Neural cell (in vitro differentiated cells): ENCODE results near the gene CDH4. TPM values are rescaled to one million over a fixed set of nuclear protein-coding genes. Genes with fewer than 3 reads are reported as not detected.

Experiments
- H2AFZ ChIP-seq: fragments of 200-600, 300-800 bp; sonication (generic), shearing (Covaris generic); 2 replicates; pipeline ENCODE4 v1.6.0; 2014; ENCODE audit warnings: low read depth, mild to moderate bottlenecking, antibody characterized with exemption, low read length, moderate library complexity
- H3F3A ChIP-seq: fragments of 200-600 bp; shearing (Covaris generic); 2 replicates; pipeline ENCODE4 v1.6.1; 2016; ENCODE audit warnings: mild to moderate bottlenecking, moderate library complexity, mixed read lengths, antibody characterized with exemption, low read length; ENCODE audit not compliant: insufficient read depth, poor library complexity, severe bottlenecking
- H3K27ac ChIP-seq: fragments of 200-600, 300-800 bp; sonication (generic), shearing (Covaris generic); 2 replicates; pipeline ENCODE4 v1.5.1; 2014; ENCODE audit warnings: mild to moderate bottlenecking, low read length, moderate library complexity
- H3K27me3 ChIP-seq: fragments of 300-800, 200-600 bp; sonication (generic), shearing (Covaris generic); 2 replicates; pipeline ENCODE4 v1.6.0; 2014; ENCODE audit warnings: mild to moderate bottlenecking, low read depth, low read length, moderate library complexity; ENCODE audit not compliant: insufficient read depth
- H3K36me3 ChIP-seq: fragments of 300-800, 200-600 bp; sonication (generic), shearing (Covaris generic); 2 replicates; pipeline ENCODE4 v1.5.1; 2014; ENCODE audit warnings: mild to moderate bottlenecking, antibody characterized with exemption, low read length, moderate library complexity; ENCODE audit not compliant: insufficient read depth
- H3K4me2 ChIP-seq: fragments of 300-800, 200-600 bp; sonication (generic), shearing (Covaris generic); 2 replicates; pipeline ENCODE4 v1.6.0; 2014; ENCODE audit warnings: mild to moderate bottlenecking, low read length
- H3K4me3 ChIP-seq: fragments of 300-800, 200-600 bp; sonication (generic), shearing (Covaris generic); 2 replicates; pipeline ENCODE4 v1.5.1; 2014; ENCODE audit warnings: mild to moderate bottlenecking, low read length, moderate library complexity
- H3K79me2 ChIP-seq: fragments of 200-600 bp; shearing (Covaris generic); replicated peaks from 2 replicates; pipeline ENCODE4 v1.6.0; 2014; ENCODE audit warnings: mild to moderate bottlenecking, low read length, moderate library complexity; ENCODE audit not compliant: insufficient read depth
- H3K9ac ChIP-seq: fragments of 300-800, 200-600 bp; sonication (generic), shearing (Covaris generic); 2 replicates; pipeline ENCODE4 v1.6.1; 2016; ENCODE audit warnings: mild to moderate bottlenecking, low read length, mixed read lengths
- H3K9me2 ChIP-seq: fragments of 200-600 bp; shearing (Covaris generic); 2 replicates; pipeline ENCODE4 v1.6.1; 2016; ENCODE audit warnings: mild to moderate bottlenecking, low read length, mixed read lengths; ENCODE audit not compliant: insufficient read depth
- H3K9me3 ChIP-seq: fragments of 200-600, 300-800 bp; sonication (generic), shearing (Covaris generic); 2 replicates; pipeline ENCODE4 v1.6.1; 2016; ENCODE audit warnings: mild to moderate bottlenecking, mixed run types, low read length, moderate library complexity, mixed read lengths
- H4K20me1 ChIP-seq: fragments of 200-600 bp; shearing (Covaris generic); 2 replicates; pipeline ENCODE4 v1.6.1; 2016; ENCODE audit warnings: mild to moderate bottlenecking, mixed run types; ENCODE audit not compliant: insufficient read depth
- CTCF ChIP-seq: fragments of 450-650 bp; IDR thresholded peaks from 2 replicates; pipeline ENCODE4 v1.5.1; 2014; ENCODE audit warnings: antibody characterized with exemption, mild to moderate bottlenecking, moderate library complexity; ENCODE audit not compliant: poor library complexity, severe bottlenecking
- EP300 ChIP-seq: fragments of 450-650 bp; conservative IDR thresholded peaks from 2 replicates; pipeline ENCODE4 v1.6.1; 2014; ENCODE audit warnings: antibody characterized with exemption, mild to moderate bottlenecking, moderate library complexity; ENCODE audit not compliant: poor library complexity, severe bottlenecking
- EZH2 ChIP-seq: fragments of 200-600, 300-800 bp; shearing (Covaris generic), sonication (generic); IDR thresholded peaks from 2 replicates; pipeline ENCODE4 v1.6.1; 2014; ENCODE audit warnings: antibody characterized with exemption, low read length, borderline replicate concordance, mild to moderate bottlenecking; ENCODE audit not compliant: insufficient read depth, poor library complexity, severe bottlenecking
- MXI1 ChIP-seq: fragments of 450-650 bp; conservative IDR thresholded peaks from 2 replicates; pipeline ENCODE4 v1.6.1; 2014; ENCODE audit warnings: antibody characterized with exemption, mild to moderate bottlenecking; ENCODE audit not compliant: poor library complexity, severe bottlenecking
- POLR2AphosphoS5 ChIP-seq: IDR thresholded peaks from 2 replicates; pipeline ENCODE4 v1.6.1; 2012
- RAD21 ChIP-seq: fragments of 450-650 bp; conservative IDR thresholded peaks from 2 replicates; pipeline ENCODE4 v1.6.1; 2014; ENCODE audit warnings: antibody characterized with exemption, mild to moderate bottlenecking, moderate library complexity
- REST ChIP-seq: IDR thresholded peaks from 2 replicates; pipeline ENCODE4 v1.6.1; 2012; ENCODE audit warnings: borderline replicate concordance
- SMC3 ChIP-seq: fragments of 450-650 bp; conservative IDR thresholded peaks from 2 replicates; pipeline ENCODE4 v1.6.1; 2014; ENCODE audit warnings: antibody characterized with exemption, mild to moderate bottlenecking, moderate library complexity; ENCODE audit not compliant: poor library complexity
- TAF1 ChIP-seq: IDR thresholded peaks from 2 replicates; pipeline ENCODE4 v1.6.1; 2012; ENCODE audit warnings: low read depth
- polyA plus RNA-seq: library from polyadenylated mRNA; depleted of rRNA; stranded (reverse); fragments of >200 nt; gene quantifications from 2 replicates; pipeline ENCODE4 v1.2.3, GENCODE V29; 2014

The CDH4 gene
- polyA plus RNA-seq, 1 donor from 2014 or later: 24.6 TPM

- Histone ChIP-seq H3K9me3 (no peaks in the 10 kb centered on the region), H3K9ac (no peak overlapping the region), H3K27ac (no peak overlapping the region), H3K9me2 (no peaks in the 10 kb centered on the region), H3F3A (no peaks in the 10 kb centered on the region), H3K4me3 (no peak overlapping the region), H3K36me3 (no peaks in the 10 kb centered on the region), H2AFZ (no peak overlapping the region), H3K79me2 (no peaks in the 10 kb centered on the region), H3K27me3 (no peaks in the 10 kb centered on the region), H3K4me2 (no peak overlapping the region), H4K20me1 (no peaks in the 10 kb centered on the region)
- TF ChIP-seq REST (no peak), RAD21 (no peak), SMC3 (no peak), TAF1 (no peak), EZH2 (no peak), EP300 (no peak), CTCF (no peak), POLR2AphosphoS5 (no peak)
These were observed 562.2 kb downstream of the CDH4 start for GRCh38 chr20:61814244-61814643.

- Histone ChIP-seq H3K4me2 (no peak overlapping the region), H3K9ac (no peak overlapping the region), H3K9me3 (no peaks in the 10 kb centered on the region), H3F3A (no peaks in the 10 kb centered on the region), H3K27me3 (no peaks in the 10 kb centered on the region), H3K79me2 (no peaks in the 10 kb centered on the region), H4K20me1 (no peaks in the 10 kb centered on the region), H2AFZ (no peak overlapping the region), H3K9me2 (no peaks in the 10 kb centered on the region), H3K36me3 (no peaks in the 10 kb centered on the region), H3K27ac (no peak overlapping the region), H3K4me3 (no peak overlapping the region)
- TF ChIP-seq EP300: no peak
- no peak for TF ChIP-seq SMC3
- no peak for TF ChIP-seq MXI1
- no peak for TF ChIP-seq RAD21
- TF ChIP-seq CTCF: no peak
- no peak for TF ChIP-seq POLR2AphosphoS5
- TF ChIP-seq REST: no peak
- no peak for TF ChIP-seq EZH2
- no peak for TF ChIP-seq TAF1
These were observed 562.7 kb downstream of the CDH4 start for GRCh38 chr20:61814726-61815125.
